ENCODE data around the gene KANSL2. TPM values are rescaled to one million over a fixed set of nuclear protein-coding genes. Genes with fewer than 3 reads are reported as not detected.

KANSL2 gene
- total and polyA plus RNA-seq, 2 of the 13 experiments (the other 11 are each of a cell fraction or from before 2014, with no cell fraction given), result 24.1 to 41.3 TPM

GRCh38 chr12:48671231-48671856 lies 10.7 kb downstream of the KANSL2 start (continued):
- TF ChIP-seq SOX5 (CRISPR knock-in tag; IDR thresholded peaks at IDR 0.05; ENCODE audit: borderline replicate concordance) (no peak), CHCHD3 (CRISPR knock-in tag; IDR thresholded peaks at IDR 0.05) (no peak), SPEN (CRISPR knock-in tag; IDR thresholded peaks at IDR 0.05; ENCODE audit: low read depth) (no peak), NR1H2 (CRISPR knock-in tag; IDR thresholded peaks at IDR 0.05; ENCODE audit: borderline replicate concordance, low read depth) (no peak)

- no peak overlapping the region for H3K27ac ChIP-seq (ENCODE audit: extremely low read length, insufficient read depth, low read length)
- 0 out of 2 replicates have a peak, but pooled peaks cover 2% of the 10 kb centered on the region for H4K20me1 ChIP-seq (ENCODE audit: insufficient read depth, low read length)
- no peaks in the 10 kb centered on the region for H3K4me1 ChIP-seq (ENCODE audit: insufficient read depth, low read length)
- ATAC-seq (no peak), FAIRE-seq (no peak), DNase-seq (ENCODE audit: low spot score) (no peak)
- no peak for TF ChIP-seq TOE1 (CRISPR knock-in tag; IDR thresholded peaks at IDR 0.05)
- TF ChIP-seq PBX3 (CRISPR knock-in tag; IDR thresholded peaks at IDR 0.05; ENCODE audit: borderline replicate concordance), result no peak
- TF ChIP-seq POLR2A (IDR thresholded peaks at IDR 0.05; ENCODE audit: insufficient read depth in 1 of 2, low read depth in 2 of 2, low read length in 2 of 2), result no peak
- no peak for TF ChIP-seq ZSCAN21 (CRISPR knock-in tag; IDR thresholded peaks at IDR 0.05; ENCODE audit: borderline replicate concordance)
- no peak for TF ChIP-seq WIZ (CRISPR knock-in tag; IDR thresholded peaks at IDR 0.05)
- no peak for TF ChIP-seq RBAK (CRISPR knock-in tag; IDR thresholded peaks at IDR 0.05)
- no peak for TF ChIP-seq NR1H2 (CRISPR knock-in tag; IDR thresholded peaks at IDR 0.05; ENCODE audit: borderline replicate concordance, low read depth)
- TF ChIP-seq SALL1 (CRISPR knock-in tag; IDR thresholded peaks at IDR 0.05), result no peak
- no peak for TF ChIP-seq NFE2L1 (CRISPR knock-in tag; IDR thresholded peaks at IDR 0.05; ENCODE audit: borderline replicate concordance)
- TF ChIP-seq CBX5 (CRISPR knock-in tag; IDR thresholded peaks at IDR 0.05; ENCODE audit: borderline replicate concordance), result no peak
- TF ChIP-seq ESRRA (CRISPR knock-in tag; IDR thresholded peaks at IDR 0.05; ENCODE audit: low read depth), result no peak
- TF ChIP-seq CEBPG (CRISPR knock-in tag; IDR thresholded peaks at IDR 0.05), result no peak
- no peak for TF ChIP-seq JARID2 (CRISPR knock-in tag; IDR thresholded peaks at IDR 0.05; ENCODE audit: insufficient replicate concordance)
- TF ChIP-seq ZNF354B (CRISPR knock-in tag; IDR thresholded peaks at IDR 0.05), result no peak
- TF ChIP-seq HNRNPLL (IDR thresholded peaks at IDR 0.05; ENCODE audit: low read depth, low read length, poor library complexity, severe bottlenecking), result no peak
- TF ChIP-seq NR2F2 (IDR thresholded peaks at IDR 0.05; ENCODE audit: borderline replicate concordance, low read depth), result no peak
- no peak for TF ChIP-seq PAWR (CRISPR knock-in tag; IDR thresholded peaks at IDR 0.05; ENCODE audit: borderline replicate concordance)
- no peak for TF ChIP-seq SRSF4 (IDR thresholded peaks at IDR 0.05; ENCODE audit: low read depth, low read length, poor library complexity, severe bottlenecking)
- in situ Hi-C loops (cut with HindIII; ENCODE audit: extremely low pct_ligation_motif_present, low pct_unique_long_range_greater_than_20kb) (no loop called here), intact Hi-C loops (cut with micrococcal nuclease; ENCODE audit: unreplicated experiment) (no loop called here)
- no peaks in the 10 kb centered on the region for H3K79me2 ChIP-seq (ENCODE audit: insufficient read depth, low read length)
- H3K4me3 ChIP-seq (replicated peaks in 1 of 3; ENCODE audit: insufficient read depth in 1 of 3, low read depth in 2 of 3, low read length in 3 of 3), result no peak overlapping the region
- no peaks in the 10 kb centered on the region; a peak in 1 of 5 replicates for H3K27me3 ChIP-seq (ENCODE audit: control insufficient read depth in 1 of 2, insufficient read depth in 2 of 2, low read length in 2 of 2)
- ChIA-PET CTCF (ENCODE audit: low intra/inter-chr PET ratio, low total read pairs) (no interaction called here), POLR2A (no interaction called here)
- no peak overlapping the region for H3K9ac ChIP-seq (ENCODE audit: insufficient read depth, low read depth, low read length)
- WGBS (ENCODE audit: low lambda C conversion rate), result 98% methylated on average over 14 of the region's 14 CpGs
- H3K4me2 ChIP-seq (ENCODE audit: low read depth, low read length), result no peak overlapping the region
- H3K36me3 ChIP-seq (replicated peaks in 1 of 2; ENCODE audit: control insufficient read depth in 1 of 2, insufficient read depth in 2 of 2, low read length in 2 of 2), result peaks cover 25 to 71% of the 10 kb centered on the region in 2 experiments
- BruUV-seq (replicated peaks), result no TSS peak
- no peaks in the 10 kb centered on the region for H3K9me3 ChIP-seq (ENCODE audit: low read length)
- H2AFZ ChIP-seq (ENCODE audit: low read length), result no peak overlapping the region
Measured at GRCh38 chr12:48668996-48669395, 13.0 kb downstream of the KANSL2 start.
